DLD1 (cell line): ENCODE measurements around the gene TCP11.

ENCODE experiments used
- in situ Hi-C: cut with HindIII; loops from 2 replicates; pipeline ENCODE4 v1.10.0; 2017; ENCODE audit warnings: low sequenced_read_pairs

TCP11 gene

GRCh38 chr6:35141007-35141655, at the start of gene TCP11:
Gene TCP11, minus strand, starts transcription at chr6:35141339. Its CDS starts 469 bp downstream, at chr6:35140870.
- in situ Hi-C loops, result no loop called here

- in situ Hi-C loops, result no loop called here
Observed at GRCh38 chr6:35190306-35190705, 49.2 kb upstream of the TCP11 start.

GRCh38 chr6:35188886-35189285, 47.7 kb upstream of the TCP11 start:
- in situ Hi-C loops, result no loop called here

DNA sequence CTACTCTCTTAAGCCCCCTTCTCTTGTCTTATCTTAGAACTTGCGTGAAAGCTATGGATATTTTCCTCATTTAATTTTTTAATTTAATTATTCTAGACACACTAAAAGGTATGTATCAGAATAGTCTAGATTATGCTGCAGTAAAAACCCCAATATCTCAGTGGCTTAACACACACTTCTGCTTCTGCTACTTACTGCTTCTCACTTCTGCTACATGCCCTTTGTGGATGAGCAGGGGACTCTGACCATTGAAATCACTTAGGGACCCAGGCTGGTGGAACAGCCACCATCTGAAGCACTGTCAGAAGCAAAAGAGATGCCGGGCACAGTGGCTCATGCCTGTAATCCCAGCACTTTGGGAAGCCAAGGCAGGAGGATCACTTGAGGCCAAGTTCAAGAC, 45.4 kb upstream of the TCP11 start:
- in situ Hi-C loops, result no loop called here

GRCh38 chr6:35185971-35186370, 44.8 kb upstream of the TCP11 start:
- in situ Hi-C loops, result no loop called here

GRCh38 chr6:35185302-35185681, 44.2 kb upstream of the TCP11 start:
- in situ Hi-C loops, result no loop called here

DNA sequence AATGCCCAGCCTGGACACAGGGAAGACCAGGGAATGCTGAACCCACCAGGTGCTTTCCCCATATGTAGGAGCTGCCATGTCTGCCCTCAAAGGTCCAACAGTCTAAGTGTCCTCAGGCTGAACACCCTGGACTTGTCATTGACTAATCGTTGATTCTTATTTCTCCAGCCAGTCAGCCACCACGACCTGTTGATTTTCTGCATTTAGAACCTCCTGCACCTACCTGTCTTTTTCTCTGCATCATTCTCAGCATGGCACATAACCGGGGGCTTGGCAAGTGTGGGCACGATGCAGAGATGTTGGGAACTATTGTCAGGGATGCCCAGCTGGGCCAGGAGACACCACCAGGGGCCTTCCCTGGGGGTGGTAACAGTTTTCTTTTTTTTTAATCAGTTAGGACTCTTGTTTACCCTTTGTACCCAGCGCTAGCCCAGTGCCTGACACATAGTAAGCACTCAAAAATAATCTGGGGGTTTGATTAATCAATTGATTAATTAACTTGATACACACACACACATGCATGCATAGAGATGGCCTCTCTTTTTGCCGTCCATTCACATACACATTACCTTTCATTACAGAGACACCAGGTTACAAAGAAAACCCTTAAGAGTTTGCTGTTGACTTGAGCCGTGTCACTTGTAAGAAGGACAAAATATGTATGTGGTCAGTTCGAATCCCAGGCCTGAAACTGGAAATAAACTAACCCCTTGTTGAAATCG, 43.6 kb upstream of the TCP11 start:
- in situ Hi-C loops, result no loop called here

DNA sequence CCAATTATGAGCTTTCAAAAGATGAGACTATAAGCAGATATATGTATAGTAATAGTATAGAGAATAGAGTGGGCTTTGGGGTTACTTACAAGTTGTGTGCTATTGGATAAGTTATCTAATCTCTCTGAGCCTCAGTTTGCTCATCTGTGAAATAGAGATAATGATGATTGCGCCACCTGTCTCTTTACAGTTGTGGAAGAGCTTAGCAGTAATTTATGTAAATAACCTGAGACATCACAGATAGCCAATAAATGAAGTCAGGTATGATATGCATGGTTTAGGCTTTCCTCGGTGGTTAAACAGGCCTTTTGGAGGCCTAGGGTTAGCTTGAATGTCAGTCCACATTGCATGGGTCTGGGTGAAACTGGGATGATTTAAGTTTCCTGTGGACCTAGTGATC, 42.8 kb upstream of the TCP11 start:
- in situ Hi-C loops, result no loop called here

- in situ Hi-C loops, result no loop called here
Observed at GRCh38 chr6:35183281-35183680, 42.1 kb upstream of the TCP11 start.

DNA sequence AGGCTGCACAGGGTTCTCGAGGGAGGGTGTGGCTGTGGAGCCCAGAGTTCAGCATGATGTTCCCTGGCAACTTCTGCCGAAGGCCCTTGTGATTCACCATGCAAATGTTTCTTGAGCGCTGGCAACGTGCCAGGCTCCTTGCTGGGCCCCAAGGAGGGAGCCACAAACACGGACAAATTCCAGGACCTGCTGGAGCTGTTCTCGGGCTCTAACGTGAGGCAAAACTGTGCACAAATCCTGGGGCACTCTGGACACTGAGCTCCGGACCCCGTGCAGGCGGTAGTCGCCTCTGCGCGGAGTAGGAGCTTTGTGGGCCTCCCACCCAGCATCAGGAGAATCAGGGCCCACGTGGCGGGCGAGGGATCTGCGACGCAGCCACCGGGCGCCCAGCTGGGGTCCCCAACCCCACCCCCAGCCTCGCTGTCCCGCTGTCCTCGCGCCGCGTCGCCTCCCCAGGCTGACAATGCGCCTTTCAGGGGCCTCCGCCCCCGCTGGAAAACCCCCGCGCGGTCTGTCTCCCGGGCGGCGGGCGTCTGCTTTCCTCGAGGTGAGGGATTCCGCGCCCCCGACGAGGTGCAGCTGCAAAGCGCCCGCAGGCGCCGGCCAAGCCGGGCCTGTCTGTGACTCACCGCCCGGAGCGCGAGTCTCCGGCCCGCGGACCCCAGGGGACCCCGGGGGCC, 40.9 kb upstream of the TCP11 start:
- in situ Hi-C loops, result no loop called here

DNA sequence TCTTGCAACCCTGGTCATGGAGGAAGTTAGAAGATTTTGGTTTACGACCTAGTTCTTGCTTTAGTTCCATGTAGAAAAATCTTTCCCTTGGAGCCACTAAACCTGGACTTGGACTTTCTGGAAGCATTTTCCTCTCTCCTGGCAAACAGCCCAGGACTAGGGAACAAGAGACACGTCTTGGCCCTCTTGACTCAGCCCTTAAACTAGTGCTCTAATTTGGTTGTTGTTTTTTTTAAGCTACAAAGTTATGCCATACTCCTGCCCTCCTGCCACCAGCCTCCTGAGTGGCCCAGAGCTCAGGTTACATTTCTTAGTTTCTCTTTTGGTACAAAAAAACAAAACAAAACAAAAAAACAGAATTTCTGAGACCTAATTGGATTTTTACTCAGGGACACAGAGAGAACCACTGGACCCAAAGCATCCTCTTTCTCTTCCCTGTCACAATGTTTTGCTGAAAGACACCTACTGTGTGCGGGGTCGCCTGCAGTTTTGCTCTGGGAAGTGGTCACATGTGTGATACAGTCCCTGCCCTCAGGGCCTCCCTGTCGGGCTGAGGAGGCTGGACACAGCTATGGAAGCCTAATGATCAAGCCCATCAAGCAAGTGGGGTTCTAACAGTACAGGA, 40.3 kb upstream of the TCP11 start:
- in situ Hi-C loops, result no loop called here

DNA sequence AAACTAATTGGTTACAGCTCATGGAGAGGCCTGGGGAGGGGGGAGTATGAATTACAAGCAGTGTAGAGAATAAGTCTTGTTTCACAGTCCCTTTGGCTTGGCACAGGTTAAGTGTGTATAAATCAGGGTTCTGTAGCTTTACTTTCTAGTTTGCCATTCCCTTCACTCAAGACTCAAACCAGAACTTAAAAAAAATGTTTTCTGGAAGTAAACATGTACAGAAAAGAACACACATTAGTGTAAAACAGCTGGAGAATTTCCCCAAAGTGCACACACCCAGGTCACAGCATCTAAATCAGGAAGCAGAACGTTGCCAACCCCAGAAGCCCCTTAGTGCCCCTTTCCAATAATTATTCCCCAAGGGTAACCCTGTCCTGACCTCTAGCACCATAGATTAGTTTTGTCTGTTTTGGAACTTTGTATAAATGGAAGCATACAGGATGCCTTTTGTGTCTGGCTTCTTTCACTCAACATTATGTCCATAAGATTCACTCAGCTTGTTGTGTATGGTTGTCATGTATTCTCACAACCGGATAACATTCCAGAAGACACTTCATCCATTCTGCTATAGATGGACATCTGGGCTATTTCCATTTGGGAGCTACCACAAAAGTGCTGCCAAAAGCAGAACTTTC, 38.9 kb upstream of the TCP11 start:
- in situ Hi-C loops, result no loop called here

DNA sequence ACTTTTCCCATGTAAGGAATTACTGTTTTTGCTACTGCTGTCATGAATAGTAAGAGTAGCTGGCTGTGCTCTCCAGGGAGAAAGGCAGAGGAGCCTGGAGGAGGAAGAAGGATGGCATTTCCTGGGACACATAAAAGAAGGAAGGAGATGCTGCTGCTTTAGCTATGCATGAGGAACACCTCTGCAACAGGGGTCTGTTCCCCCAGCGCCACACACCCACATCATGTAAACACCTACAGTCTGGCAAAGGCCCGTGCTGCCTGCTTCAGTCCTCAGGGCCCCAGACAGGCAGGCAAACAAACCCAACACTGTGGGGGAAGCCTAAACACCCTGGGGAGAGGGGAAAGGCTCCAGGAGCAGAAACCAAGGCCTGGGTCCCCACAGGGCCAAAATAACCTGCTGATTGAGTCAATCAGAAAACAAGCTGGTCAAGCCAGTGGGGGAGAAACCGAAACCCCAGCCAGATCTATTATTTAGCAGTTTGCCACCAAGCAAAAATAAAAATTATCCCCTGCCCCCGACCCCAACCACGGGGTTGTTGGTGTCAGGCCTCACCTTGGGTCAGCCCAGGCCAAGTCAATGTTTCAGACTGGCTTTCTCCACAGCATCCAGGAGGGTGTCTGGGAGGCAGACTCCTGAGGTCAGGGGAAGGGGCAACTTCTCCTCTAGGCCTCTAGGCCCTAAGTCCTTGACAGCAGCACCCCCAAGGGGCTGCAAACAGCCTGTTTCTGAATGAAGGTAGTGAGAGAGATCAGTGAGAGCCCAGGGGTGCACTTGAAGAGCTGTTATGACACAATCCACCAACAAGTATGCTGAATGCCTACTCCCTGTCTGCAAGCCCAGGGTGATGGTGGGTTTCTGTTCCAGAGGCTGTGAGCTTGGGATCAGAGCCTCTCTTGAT, 38.0 kb upstream of the TCP11 start:
- in situ Hi-C loops, result no loop called here

GRCh38 chr6:35178012-35178411, 36.9 kb upstream of the TCP11 start:
- in situ Hi-C loops, result no loop called here

GRCh38 chr6:35177596-35177995, 36.5 kb upstream of the TCP11 start:
- in situ Hi-C loops, result no loop called here

DNA sequence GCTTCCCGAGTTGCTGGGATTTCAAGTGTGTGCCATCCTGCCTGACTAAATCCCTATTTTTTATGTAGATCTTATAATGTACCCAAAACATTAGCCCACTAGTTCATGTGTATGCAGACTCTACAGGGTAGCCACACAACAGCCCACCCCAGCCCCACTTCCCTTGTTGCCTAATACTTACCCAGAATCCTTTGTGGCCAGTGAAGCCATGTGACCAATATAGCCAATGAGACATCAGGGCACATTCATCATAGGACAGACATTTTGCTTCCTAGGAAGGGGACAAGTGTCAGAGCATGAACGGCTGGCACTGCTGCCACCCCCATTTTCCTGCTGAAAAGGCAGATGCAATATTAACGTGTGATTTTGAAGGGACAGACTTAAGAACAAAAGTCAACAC, 36.0 kb upstream of the TCP11 start:
- in situ Hi-C loops, result no loop called here

DNA sequence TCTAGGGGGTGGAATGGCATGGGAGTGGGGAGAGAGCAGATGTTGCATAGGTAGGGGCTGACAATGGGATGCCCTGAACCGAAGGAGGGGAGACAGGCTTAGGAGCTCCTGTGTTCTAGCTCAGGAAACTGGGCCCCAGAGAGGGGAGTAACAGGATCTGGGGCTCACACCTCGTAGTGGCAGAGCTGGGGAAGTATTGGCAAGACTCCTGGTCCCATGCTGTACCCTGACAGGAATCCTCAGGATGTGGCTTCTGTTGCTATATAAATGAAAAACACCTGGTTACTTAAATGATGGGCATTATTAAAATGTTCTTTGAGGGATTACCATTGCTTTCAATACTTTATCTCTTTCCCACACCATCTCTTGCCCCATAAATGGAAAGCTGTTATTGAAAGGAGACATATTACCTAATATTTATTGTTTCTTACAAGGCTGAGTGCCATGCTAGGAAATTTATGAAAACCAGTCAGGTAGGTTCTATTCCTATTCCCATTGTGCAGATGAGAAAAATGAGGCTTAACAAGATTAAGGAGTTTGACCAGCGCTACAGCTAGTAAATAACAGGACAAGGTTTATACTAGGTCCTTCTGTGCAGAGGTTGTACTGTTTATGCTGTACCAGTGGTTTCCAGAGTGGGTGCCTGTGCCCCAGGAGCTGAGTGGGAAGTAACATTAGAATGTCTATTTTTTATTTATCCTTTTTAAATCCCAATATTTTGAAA, 35.3 kb upstream of the TCP11 start:
- in situ Hi-C loops, result no loop called here

DNA sequence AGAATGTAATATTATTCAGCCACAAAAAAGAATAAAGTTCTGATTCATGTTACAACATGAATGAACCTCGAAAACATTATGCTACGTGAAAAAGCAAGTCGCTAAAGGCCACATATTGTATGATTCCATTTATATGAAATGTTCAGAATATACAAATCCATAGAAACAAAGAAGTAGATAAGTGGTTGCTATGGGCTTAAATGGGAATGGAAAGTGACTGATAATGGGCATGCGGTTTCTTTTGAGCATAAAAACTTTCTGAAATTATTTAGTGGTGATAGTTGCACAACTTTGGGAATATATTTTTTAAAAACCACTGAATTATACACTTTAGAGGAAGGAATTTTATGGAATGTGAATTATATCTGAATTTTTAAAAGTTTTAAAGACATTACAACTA, 33.4 kb upstream of the TCP11 start:
- in situ Hi-C loops, result no loop called here

GRCh38 chr6:35174088-35174434, 32.9 kb upstream of the TCP11 start:
- in situ Hi-C loops, result no loop called here
